ENCODE data around the gene GRM5. TPM values are rescaled to one million over a fixed set of nuclear protein-coding genes. Genes with fewer than 3 reads are reported as not detected.

Gene GRM5
- total RNA-seq, 3 donors from 2014 or later, result 0.33 TPM; not detected in 2

DNA sequence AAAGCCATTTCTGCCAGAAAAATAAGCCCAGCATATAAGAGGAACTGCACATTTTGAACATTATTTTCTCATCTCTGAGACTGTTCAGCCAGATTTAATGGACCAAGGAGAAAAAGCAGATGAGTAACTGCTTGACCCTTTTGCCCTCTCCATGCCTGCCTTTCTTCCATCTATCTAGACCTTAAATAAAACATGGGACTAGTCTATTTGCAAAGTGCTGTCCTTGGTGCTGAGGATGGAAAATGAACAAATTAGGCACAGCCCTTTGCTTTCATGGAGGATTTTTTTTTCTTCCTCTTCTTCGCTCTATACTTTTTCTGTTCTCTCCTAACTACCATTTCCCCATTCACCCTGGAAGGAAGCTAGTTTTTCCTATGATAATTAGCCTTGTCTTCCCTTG is 361.3 kb downstream of the GRM5 start:
- no peak for DNase-seq (ENCODE audit: low spot score in 2 of 2)
- no peak for TF ChIP-seq POLR2AphosphoS5 (IDR thresholded peaks at IDR 0.05)
- no peak for TF ChIP-seq POLR2A (IDR thresholded peaks at IDR 0.05)
- no peak for TF ChIP-seq CTCF (IDR thresholded peaks at IDR 0.05)

DNA sequence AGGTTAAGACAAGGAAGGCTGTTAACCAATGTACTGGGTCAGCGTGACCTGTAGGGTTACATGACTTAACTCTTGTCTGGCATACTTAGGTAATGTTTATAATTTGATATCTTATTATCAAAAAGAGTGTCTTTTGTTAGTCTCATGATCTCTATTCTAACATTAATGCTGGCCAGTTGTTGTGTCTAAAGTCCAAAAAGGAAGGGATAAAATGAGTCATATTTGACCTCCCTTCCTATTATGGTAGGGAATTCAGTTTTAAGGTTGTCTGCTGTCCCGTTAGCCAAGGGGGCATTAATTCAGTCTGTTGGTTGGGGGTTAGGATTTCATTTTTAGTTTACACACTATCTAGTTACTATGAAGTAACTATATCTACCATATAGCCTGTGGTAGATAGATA is 364.0 kb downstream of the GRM5 start:
- intact Hi-C loops (cut with DNase I; ENCODE audit: low total_unique reads), result no loop called here
- no peaks in the 10 kb centered on the region for H3K36me3 ChIP-seq
- no peaks in the 10 kb centered on the region for H3K9me3 ChIP-seq
- TF ChIP-seq CTCF (IDR thresholded peaks at IDR 0.05), result no peak
- no peak for TF ChIP-seq POLR2AphosphoS5 (IDR thresholded peaks at IDR 0.05)
- no peak for TF ChIP-seq POLR2A (IDR thresholded peaks at IDR 0.05)
- H3K27ac ChIP-seq, result no peak overlapping the region
- no peak for DNase-seq (ENCODE audit: low spot score in 2 of 2)
- H3K4me1 ChIP-seq, result no peaks in the 10 kb centered on the region
- H3K27me3 ChIP-seq, result no peaks in the 10 kb centered on the region
- H3K4me3 ChIP-seq, result no peak overlapping the region

More for the DNA sequence above, 361.3 kb downstream of the GRM5 start:
- intact Hi-C loops (cut with DNase I; ENCODE audit: low total_unique reads), result no loop called here
- Histone ChIP-seq H3K36me3 (no peaks in the 10 kb centered on the region), H3K9me3 (no peaks in the 10 kb centered on the region), H3K27me3 (no peaks in the 10 kb centered on the region), H3K4me1 (no peaks in the 10 kb centered on the region), H3K27ac (no peak overlapping the region), H3K4me3 (no peak overlapping the region)

DNA sequence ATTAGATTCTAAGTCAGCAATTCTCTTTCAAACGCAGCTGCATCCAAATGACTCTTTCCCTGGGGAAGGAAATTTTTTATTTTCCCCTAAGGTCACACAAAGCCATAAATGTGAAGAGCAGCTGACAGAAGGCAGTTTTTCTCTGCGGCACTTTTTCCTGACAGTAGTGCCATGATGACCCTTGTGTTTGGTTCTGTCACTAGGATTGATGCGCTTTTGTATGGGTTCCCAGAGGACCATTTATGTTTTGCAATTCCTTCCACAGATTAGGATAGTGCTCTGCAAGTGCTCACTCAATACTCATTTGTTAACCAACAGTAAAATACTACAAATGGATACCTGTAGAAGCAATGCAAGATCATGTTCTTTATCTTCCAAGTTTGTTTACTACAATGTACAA is 368.6 kb downstream of the GRM5 start:
- DNase-seq (ENCODE audit: low spot score in 2 of 2), result no peak
- Histone ChIP-seq H3K4me1 (no peaks in the 10 kb centered on the region), H3K9me3 (no peaks in the 10 kb centered on the region), H3K27me3 (no peaks in the 10 kb centered on the region), H3K27ac (no peak overlapping the region), H3K4me3 (no peak overlapping the region), H3K36me3 (no peaks in the 10 kb centered on the region)
- TF ChIP-seq POLR2A (IDR thresholded peaks at IDR 0.05) (no peak), CTCF (IDR thresholded peaks at IDR 0.05) (no peak), POLR2AphosphoS5 (IDR thresholded peaks at IDR 0.05) (no peak)
- intact Hi-C loops (cut with DNase I; ENCODE audit: low total_unique reads), result no loop called here

DNA sequence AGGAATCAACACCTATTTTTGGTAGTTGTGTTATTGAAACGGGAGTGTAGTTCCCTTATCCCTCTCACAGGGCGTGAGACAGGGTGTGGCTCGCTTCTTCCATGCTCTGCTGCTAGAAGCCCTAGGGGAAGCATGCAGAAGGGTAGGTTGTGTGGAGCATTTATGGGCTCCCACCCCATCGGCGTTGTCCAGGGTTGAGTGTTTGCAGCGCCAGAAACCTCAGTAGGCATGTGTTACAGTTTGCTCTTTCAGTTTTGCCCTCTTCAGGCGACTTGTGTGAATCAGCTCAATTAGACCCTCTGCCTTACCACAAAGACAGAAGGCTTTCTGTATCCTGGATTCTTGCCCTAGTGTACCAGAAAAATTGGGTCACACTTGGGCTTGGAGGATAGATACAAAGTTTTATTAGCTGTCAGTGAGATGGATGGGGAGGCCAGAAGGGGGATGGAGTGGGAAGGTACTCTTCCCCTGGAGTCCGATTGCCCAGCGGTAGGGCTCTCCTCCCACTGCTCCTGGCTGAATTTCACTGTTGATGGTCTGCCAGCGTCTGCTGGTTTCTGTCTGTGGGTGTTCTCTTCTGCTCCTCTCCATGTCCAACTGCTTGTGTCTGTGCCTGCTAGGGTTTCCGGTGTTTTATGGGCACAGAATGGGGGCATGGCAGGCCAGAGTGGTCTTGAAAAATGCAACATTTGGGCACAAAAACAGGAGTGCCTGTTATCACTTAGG is 369.9 kb downstream of the GRM5 start:
- TF ChIP-seq POLR2AphosphoS5 (IDR thresholded peaks at IDR 0.05) (no peak), CTCF (IDR thresholded peaks at IDR 0.05) (no peak), POLR2A (IDR thresholded peaks at IDR 0.05) (no peak)
- no peaks in the 10 kb centered on the region for H3K36me3 ChIP-seq
- no peak overlapping the region for H3K4me3 ChIP-seq
- H3K27me3 ChIP-seq, result no peaks in the 10 kb centered on the region
- intact Hi-C loops (cut with DNase I; ENCODE audit: low total_unique reads), result no loop called here
- no peak overlapping the region for H3K27ac ChIP-seq
- DNase-seq (ENCODE audit: low spot score in 2 of 2), result no peak
- no peaks in the 10 kb centered on the region for H3K4me1 ChIP-seq
- H3K9me3 ChIP-seq, result no peaks in the 10 kb centered on the region

DNA sequence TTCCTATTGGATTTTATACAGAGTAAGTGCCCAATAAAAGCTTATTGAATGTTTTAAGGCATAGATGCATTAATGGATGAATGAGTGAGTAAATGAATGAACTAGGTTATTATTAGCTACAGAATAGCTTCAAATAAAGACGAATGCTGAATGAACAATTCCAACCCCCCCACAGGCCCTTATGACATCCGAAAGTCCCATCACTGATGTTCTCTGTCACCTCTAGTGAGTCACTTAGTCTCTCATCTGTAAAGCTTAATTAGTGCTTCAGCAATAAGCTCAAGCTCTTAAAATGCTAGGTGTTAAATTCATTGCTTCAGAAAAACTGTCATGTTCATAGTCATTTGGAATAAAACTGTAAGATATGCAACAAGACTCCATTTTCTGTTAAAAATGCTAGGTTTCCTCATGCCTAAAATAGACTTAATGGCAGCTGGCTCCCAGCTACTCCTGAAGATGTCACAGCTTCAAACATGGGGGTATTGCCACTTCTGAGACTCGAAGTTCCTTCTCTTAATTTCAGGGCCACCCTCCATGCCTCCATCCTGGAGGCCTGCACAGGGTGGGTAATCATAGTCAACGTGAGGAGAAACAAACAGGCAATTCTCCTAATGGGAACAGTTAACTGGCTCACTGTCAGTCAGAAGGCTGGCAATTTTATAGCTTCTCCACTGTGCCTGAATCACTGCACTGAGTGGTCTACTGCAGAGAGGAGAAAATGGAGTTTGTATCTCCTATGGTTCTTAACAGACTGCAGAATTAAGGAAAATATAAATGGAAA is 373.3 kb downstream of the GRM5 start:
- TF ChIP-seq POLR2A (IDR thresholded peaks at IDR 0.05) (no peak), CTCF (IDR thresholded peaks at IDR 0.05) (no peak), POLR2AphosphoS5 (IDR thresholded peaks at IDR 0.05) (no peak)
- Histone ChIP-seq H3K27me3 (no peaks in the 10 kb centered on the region), H3K4me3 (no peak overlapping the region), H3K36me3 (no peaks in the 10 kb centered on the region), H3K4me1 (no peaks in the 10 kb centered on the region), H3K9me3 (no peaks in the 10 kb centered on the region), H3K27ac (no peak overlapping the region)
- DNase-seq (ENCODE audit: low spot score in 2 of 2), result no peak
- intact Hi-C loops (cut with DNase I; ENCODE audit: low total_unique reads), result no loop called here
